OCI-LY1 (cell line): ENCODE measurements around the gene DRAP1.

Source experiments
- H2AFZ ChIP-seq: fragments of 200-600 bp; sonication (generic), shearing (Covaris generic); 2 replicates; pipeline ENCODE4 v1.6.0; 2014; ENCODE audit warnings: antibody characterized with exemption, mild to moderate bottlenecking, low read length
- H3F3A ChIP-seq: fragments of 200-600 bp; sonication (generic), shearing (Covaris generic); 2 replicates; pipeline ENCODE4 v1.6.0; 2014; ENCODE audit warnings: mild to moderate bottlenecking, antibody characterized with exemption, low read length, moderate library complexity; ENCODE audit not compliant: insufficient read depth
- H3K27ac ChIP-seq: fragments of 200-600 bp; sonication (generic); 2 replicates; pipeline ENCODE4 v1.5.1; 2014; ENCODE audit warnings: low read length, mixed run types, mild to moderate bottlenecking, low read depth; ENCODE audit not compliant: poor library complexity, severe bottlenecking
- H3K27me3 ChIP-seq: fragments of 200-600 bp; sonication (generic); 2 replicates; pipeline ENCODE4 v1.6.0; 2014; ENCODE audit warnings: antibody characterized with exemption, mild to moderate bottlenecking, low read length, moderate library complexity; ENCODE audit not compliant: insufficient read depth
- H3K36me3 ChIP-seq: fragments of 200-600 bp; sonication (generic); 2 replicates; pipeline ENCODE4 v1.6.1; 2014; ENCODE audit warnings: mild to moderate bottlenecking, antibody characterized with exemption, low read length, moderate library complexity, mixed read lengths; ENCODE audit not compliant: insufficient read depth
- H3K4me1 ChIP-seq: fragments of 200-600 bp; sonication (generic); 2 replicates; pipeline ENCODE4 v1.5.1; 2014; ENCODE audit warnings: mild to moderate bottlenecking, low read length, moderate library complexity; ENCODE audit not compliant: insufficient read depth, severe bottlenecking
- H3K4me2 ChIP-seq: fragments of 200-600 bp; sonication (generic), shearing (Covaris generic); 2 replicates; pipeline ENCODE4 v1.6.1; 2014; ENCODE audit warnings: low read length
- H3K4me3 ChIP-seq: fragments of 200-600 bp; sonication (generic); 2 replicates; pipeline ENCODE4 v1.5.1; 2014; ENCODE audit warnings: low read length, low read depth, mild to moderate bottlenecking, mixed read lengths; ENCODE audit not compliant: poor library complexity, severe bottlenecking
- H3K79me2 ChIP-seq: fragments of 200-600 bp; shearing (Covaris generic); 2 replicates; pipeline ENCODE4 v1.6.1; 2016; ENCODE audit warnings: mixed run types, low read length, mixed read lengths; ENCODE audit not compliant: insufficient read depth
- H3K9ac ChIP-seq: fragments of 200-600 bp; sonication (generic), shearing (Covaris generic); 2 replicates; pipeline ENCODE4 v1.6.1; 2014; ENCODE audit warnings: mild to moderate bottlenecking, low read length, mixed read lengths
- H3K9me2 ChIP-seq: fragments of 200-600 bp; sonication (generic), shearing (Covaris generic); 2 replicates; pipeline ENCODE4 v1.6.1; 2014; ENCODE audit warnings: low read depth, mild to moderate bottlenecking, low read length, mixed read lengths
- H3K9me3 ChIP-seq: fragments of 200-600 bp; shearing (Covaris generic); 2 replicates; pipeline ENCODE4 v1.6.1; 2014; ENCODE audit warnings: low read length, mixed read lengths
- H4K20me1 ChIP-seq: fragments of 200-600 bp; sonication (generic), shearing (Covaris generic); 2 replicates; pipeline ENCODE4 v1.6.0; 2016; ENCODE audit warnings: mild to moderate bottlenecking, low read length; ENCODE audit not compliant: insufficient read depth
- CTCF ChIP-seq: fragments of 200-600 bp; sonication (generic), shearing (Covaris generic); IDR thresholded peaks from 2 replicates; pipeline ENCODE4 v1.5.1; 2017; ENCODE audit warnings: mild to moderate bottlenecking, antibody characterized with exemption, low read length, moderate library complexity, mixed read lengths
- EZH2 ChIP-seq: fragments of 200-600 bp; sonication (generic), shearing (Covaris generic); IDR thresholded peaks from 2 replicates; pipeline ENCODE4 v1.8.0; 2017; ENCODE audit warnings: borderline replicate concordance, mixed run types, mild to moderate bottlenecking, antibody characterized with exemption, low read length, moderate library complexity, mixed read lengths

The DRAP1 gene

DNA sequence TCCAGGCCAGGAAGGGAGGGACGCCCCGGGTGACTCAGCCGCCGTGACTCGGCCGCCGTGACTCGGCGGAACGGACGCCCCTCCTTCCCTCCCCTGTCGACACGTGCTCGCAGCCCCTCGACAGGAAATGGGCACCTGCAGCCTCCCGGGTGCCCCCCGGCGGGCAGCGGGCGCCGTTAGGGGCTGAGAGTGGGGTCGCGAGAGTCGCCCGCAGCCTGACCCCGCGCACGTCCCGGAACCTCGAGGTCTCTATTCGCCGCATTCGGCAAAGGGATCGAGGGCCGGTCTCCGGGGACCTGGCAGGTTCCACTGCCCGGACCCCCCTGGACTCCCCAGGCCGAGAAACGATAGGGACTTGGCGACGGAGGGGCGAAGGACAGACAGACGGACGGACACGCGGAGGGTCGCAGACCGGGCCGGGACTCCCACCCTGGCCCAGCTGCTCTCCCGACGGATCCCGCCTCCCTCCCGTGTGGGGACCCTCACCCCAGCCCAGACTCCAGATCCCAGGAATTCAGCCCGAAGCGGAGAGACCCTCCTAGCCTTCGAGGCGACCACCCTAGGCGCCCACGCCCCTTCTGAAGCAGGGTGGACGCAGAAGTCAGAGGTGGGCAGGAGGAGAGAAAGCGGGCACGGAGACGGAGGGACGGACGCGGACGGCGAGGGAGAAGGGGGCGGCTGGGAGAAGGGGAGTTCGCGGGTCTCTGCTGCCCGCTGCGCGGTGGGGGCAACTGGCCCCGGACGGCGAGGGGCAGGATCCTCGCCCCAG lies 19.7 kb upstream of the DRAP1 start:
- Histone ChIP-seq H2AFZ (no peak overlapping the region), H3K9ac (peak overlapping the region; percentile 21; the same call in 1 of the 2 replicates), H3K36me3 (no peaks in the 10 kb centered on the region), H3K4me3 (peak overlapping the region; percentile 57), H3K79me2 (no peaks in the 10 kb centered on the region), H3K9me3 (no peaks in the 10 kb centered on the region), H3F3A (no peaks in the 10 kb centered on the region), H3K27me3 (peaks cover 9% of the 10 kb centered on the region; the same call in 1 of the 2 replicates), H4K20me1 (no peaks in the 10 kb centered on the region), H3K4me1 (peaks cover 19% of the 10 kb centered on the region), H3K27ac (no peak overlapping the region), H3K9me2 (no peaks in the 10 kb centered on the region), H3K4me2 (peak overlapping the region; percentile 68)
- TF ChIP-seq EZH2 (no peak), CTCF (no peak)

DNA sequence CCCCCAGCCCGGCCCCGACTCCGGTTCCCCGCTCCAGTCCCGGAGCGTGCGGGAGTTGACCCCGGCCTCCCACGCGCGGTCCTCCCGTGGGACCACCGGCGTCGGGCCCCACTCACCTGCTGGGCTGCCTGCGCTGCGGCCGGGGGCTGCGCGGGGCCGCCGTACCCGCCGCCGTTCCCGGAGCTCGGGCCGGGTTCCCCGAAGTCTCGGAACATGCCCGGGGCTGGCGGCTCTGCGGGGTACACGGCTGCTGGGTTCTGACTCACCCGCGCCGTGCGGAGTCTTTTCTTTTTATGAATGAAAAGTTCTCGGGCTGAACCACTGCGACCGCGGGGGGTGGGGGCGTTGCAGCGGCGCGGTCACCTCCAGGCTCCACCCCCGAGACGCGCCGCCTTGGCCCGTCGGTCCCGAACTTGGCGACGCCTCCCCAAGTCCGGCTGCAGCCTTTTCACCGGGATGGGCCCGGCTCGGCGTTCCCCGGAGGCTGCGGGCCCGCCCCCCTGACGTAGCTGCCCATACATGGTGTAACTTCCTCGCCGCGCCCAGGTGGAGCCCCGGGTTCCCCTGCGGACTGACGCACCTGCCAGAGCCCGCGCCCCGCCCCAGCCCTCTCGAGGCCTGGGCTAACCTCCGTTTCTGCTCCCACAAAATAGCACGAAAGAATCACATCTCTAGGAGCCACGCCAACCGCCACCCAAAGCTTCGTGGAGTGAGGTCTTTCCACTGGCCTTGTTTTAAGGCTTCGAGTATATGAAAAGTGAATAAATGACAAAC lies 18.9 kb upstream of the DRAP1 start, which contains the start of gene FOSL1:
TSS of gene FOSL1 (minus strand) at position 264 of the 774 bp plus-strand sequence. CDS start at position 215, 49 bp downstream.
- no peaks in the 10 kb centered on the region for H3K36me3 ChIP-seq
- H3K9ac ChIP-seq = peak within 1 kb of the TSS; percentile 21; the same call in 1 of the 2 replicates
- H4K20me1 ChIP-seq = no peaks in the 10 kb centered on the region
- H3K9me3 ChIP-seq = no peaks in the 10 kb centered on the region
- TF ChIP-seq CTCF = no peak
- no peak for TF ChIP-seq EZH2
- H3F3A ChIP-seq = no peaks in the 10 kb centered on the region
- H3K4me2 ChIP-seq = peak within 1 kb of the TSS; percentile 68
- peaks cover 9% of the 10 kb centered on the region; the same call in 1 of the 2 replicates for H3K27me3 ChIP-seq
- H3K79me2 ChIP-seq = no peaks in the 10 kb centered on the region
- peaks cover 19% of the 10 kb centered on the region for H3K4me1 ChIP-seq
- no peaks in the 10 kb centered on the region for H3K9me2 ChIP-seq
- no peak within 1 kb of the TSS for H2AFZ ChIP-seq
- no peak within 1 kb of the TSS for H3K27ac ChIP-seq
- H3K4me3 ChIP-seq = peak within 1 kb of the TSS; percentile 57

- no peak overlapping the region for H2AFZ ChIP-seq
- no peaks in the 10 kb centered on the region for H4K20me1 ChIP-seq
- H3K79me2 ChIP-seq = no peaks in the 10 kb centered on the region
- no peak overlapping the region for H3K9ac ChIP-seq
- peak overlapping the region; percentile 57 for H3K4me3 ChIP-seq
- peaks cover 9% of the 10 kb centered on the region; the same call in 1 of the 2 replicates for H3K27me3 ChIP-seq
- no peak overlapping the region for H3K27ac ChIP-seq
- no peaks in the 10 kb centered on the region for H3K36me3 ChIP-seq
- TF ChIP-seq CTCF (no peak), EZH2 (no peak)
- no peaks in the 10 kb centered on the region for H3F3A ChIP-seq
- no peaks in the 10 kb centered on the region for H3K9me3 ChIP-seq
- peaks cover 19% of the 10 kb centered on the region for H3K4me1 ChIP-seq
- no peaks in the 10 kb centered on the region for H3K9me2 ChIP-seq
- peak overlapping the region; percentile 68 for H3K4me2 ChIP-seq
Observed at GRCh38 chr11:65900899-65901180, 18.4 kb upstream of the DRAP1 start.
